ENCODE measurements around the gene KCNQ4. TPM values are rescaled to one million over a fixed set of nuclear protein-coding genes. Genes with fewer than 3 reads are reported as not detected.

The KCNQ4 gene
- total RNA-seq, 1 experiment from 2014 or later, result not detected

- DNase-seq (ENCODE audit: low read depth), result no peak
- in situ Hi-C loops (cut with HindIII; ENCODE audit: low pct_unique_long_range_greater_than_20kb, low sequenced_read_pairs), result no loop called here
Measured at GRCh38 chr1:40806240-40806639, 22.7 kb downstream of the KCNQ4 start.

GRCh38 chr1:40806731-40807695 lies 23.4 kb downstream of the KCNQ4 start:
- DNase-seq (ENCODE audit: low read depth), result no peak
- in situ Hi-C loops (cut with HindIII; ENCODE audit: low pct_unique_long_range_greater_than_20kb, low sequenced_read_pairs), result no loop called here

GRCh38 chr1:40808002-40808401 lies 24.4 kb downstream of the KCNQ4 start:
- DNase-seq (ENCODE audit: low read depth), result no peak
- in situ Hi-C loops (cut with HindIII; ENCODE audit: low pct_unique_long_range_greater_than_20kb, low sequenced_read_pairs), result no loop called here

- in situ Hi-C loops (cut with HindIII; ENCODE audit: low pct_unique_long_range_greater_than_20kb, low sequenced_read_pairs), result no loop called here
- no peak for DNase-seq (ENCODE audit: low read depth)
Measured at GRCh38 chr1:40808444-40808843, 24.9 kb downstream of the KCNQ4 start.

DNA sequence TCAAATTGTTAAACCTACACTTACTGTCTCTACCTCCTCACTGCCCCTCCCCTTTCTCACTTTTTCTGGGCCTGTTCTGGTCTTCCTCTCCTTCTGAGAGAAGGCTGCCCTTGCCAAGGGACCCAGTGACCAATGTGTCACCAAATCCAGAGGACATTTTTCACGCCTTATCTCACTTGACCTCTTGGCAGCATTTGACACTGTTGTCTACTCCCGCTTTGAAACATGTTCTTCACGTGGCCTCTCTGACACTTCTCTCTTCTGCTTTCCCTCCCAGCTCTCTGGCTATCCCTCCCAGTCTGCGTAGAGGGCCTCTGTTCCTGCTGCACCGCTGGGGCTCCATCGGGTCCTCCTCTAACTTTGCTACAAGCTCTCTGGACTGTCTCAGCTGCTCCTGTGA lies 25.3 kb downstream of the KCNQ4 start:
- in situ Hi-C loops (cut with HindIII; ENCODE audit: low pct_unique_long_range_greater_than_20kb, low sequenced_read_pairs), result no loop called here
- DNase-seq (ENCODE audit: low read depth), result no peak

DNA sequence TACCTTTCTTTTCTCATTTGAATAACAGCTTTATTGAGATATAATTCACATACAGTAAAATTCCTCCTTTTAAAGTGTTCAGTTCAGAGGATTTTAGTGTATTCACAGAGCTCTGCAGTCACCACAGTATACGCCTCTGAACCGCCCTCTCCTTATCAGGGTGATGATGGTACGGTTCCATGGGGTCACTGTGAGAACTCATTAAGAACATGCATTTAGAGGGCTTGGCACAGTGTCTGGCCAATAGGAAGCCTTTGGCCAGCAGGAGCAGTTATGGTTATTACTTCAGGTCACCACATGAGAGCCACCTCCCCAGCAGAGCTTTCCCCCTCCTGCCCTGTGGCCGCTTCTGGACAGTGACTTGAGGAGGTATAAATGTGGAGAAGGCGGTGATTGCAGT lies 27.3 kb downstream of the KCNQ4 start:
- no peak for DNase-seq (ENCODE audit: low read depth)
- in situ Hi-C loops (cut with HindIII; ENCODE audit: low pct_unique_long_range_greater_than_20kb, low sequenced_read_pairs), result no loop called here

- no peak for DNase-seq (ENCODE audit: low read depth)
- in situ Hi-C loops (cut with HindIII; ENCODE audit: low pct_unique_long_range_greater_than_20kb, low sequenced_read_pairs), result no loop called here
Measured at GRCh38 chr1:40815420-40815819, 31.8 kb downstream of the KCNQ4 start.

DNA sequence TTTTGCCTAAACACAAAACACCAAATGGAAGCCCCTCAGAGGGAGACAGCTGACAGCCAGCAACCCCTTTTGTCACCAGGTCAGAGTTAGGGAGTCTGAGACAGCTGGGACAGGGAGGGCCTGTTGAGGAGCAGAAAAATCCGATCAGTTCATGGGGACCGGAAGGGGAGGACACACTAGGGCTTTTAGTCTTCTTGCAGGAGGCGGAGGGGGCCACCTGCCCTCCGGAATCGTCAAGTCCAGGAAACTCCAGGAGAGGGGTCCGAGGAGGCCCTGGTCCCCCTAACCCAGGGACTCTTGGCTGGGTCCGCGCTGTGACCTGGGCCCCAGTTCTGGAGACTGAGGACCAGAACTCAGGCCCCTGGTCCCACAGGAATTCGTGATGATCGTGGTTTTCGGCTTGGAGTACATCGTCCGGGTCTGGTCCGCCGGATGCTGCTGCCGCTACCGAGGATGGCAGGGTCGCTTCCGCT lies 34.2 kb downstream of the KCNQ4 start:
- in situ Hi-C loops (cut with HindIII; ENCODE audit: low pct_unique_long_range_greater_than_20kb, low sequenced_read_pairs), result no loop called here
- DNase-seq (ENCODE audit: low read depth), result no peak

DNA sequence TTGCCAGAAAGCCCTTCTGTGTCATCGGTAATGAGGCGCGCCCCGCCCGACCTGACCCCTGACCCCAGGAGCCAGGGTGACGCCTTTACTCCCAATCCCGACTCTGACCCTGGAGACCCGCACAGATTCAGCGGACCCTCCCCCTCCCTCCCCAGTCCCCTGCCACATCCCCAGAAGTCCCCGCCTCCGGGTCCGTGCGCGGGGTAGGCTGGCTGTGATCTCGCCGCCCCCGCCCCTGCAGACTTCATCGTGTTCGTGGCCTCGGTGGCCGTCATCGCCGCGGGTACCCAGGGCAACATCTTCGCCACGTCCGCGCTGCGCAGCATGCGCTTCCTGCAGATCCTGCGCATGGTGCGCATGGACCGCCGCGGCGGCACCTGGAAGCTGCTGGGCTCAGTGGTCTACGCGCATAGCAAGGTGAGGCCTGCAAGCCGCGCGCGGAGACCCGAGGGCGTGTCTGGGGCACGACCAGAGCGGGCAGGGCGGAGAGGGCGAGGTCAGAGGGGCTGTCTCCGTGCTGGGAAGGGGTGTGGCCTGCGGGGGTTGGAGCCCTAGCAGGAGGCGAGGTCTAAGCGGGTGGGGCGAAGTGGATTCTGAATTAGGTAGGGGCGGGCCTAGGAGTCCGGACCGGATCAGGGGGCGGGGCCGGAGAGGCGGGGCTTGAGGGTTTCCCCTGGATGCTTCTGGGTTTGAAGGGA lies 34.8 kb downstream of the KCNQ4 start:
- no peak for DNase-seq (ENCODE audit: low read depth)
- in situ Hi-C loops (cut with HindIII; ENCODE audit: low pct_unique_long_range_greater_than_20kb, low sequenced_read_pairs), result no loop called here

DNA sequence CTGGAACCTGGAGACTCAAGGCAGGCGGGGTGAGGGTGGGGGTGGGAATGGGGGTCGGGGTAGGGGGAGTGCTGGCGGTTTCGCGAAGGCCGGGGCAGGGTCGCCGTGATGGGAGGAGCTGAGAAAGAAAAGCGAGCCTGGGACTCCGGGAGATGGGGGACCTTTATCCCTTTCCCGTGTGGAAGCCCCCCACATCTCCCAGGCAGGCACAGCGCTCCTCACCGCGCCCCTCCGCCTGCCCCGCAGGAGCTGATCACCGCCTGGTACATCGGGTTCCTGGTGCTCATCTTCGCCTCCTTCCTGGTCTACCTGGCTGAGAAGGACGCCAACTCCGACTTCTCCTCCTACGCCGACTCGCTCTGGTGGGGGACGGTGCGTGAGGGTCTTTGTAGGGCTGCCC lies 35.5 kb downstream of the KCNQ4 start:
- in situ Hi-C loops (cut with HindIII; ENCODE audit: low pct_unique_long_range_greater_than_20kb, low sequenced_read_pairs), result no loop called here
- no peak for DNase-seq (ENCODE audit: low read depth)

GRCh38 chr1:40820251-40820797 lies 36.7 kb downstream of the KCNQ4 start:
- in situ Hi-C loops (cut with HindIII; ENCODE audit: low pct_unique_long_range_greater_than_20kb, low sequenced_read_pairs), result no loop called here
- DNase-seq (ENCODE audit: low read depth), result no peak

GRCh38 chr1:40820911-40821693 lies 37.5 kb downstream of the KCNQ4 start:
- in situ Hi-C loops (cut with HindIII; ENCODE audit: low pct_unique_long_range_greater_than_20kb, low sequenced_read_pairs), result no loop called here
- no peak for DNase-seq (ENCODE audit: low read depth)

- DNase-seq (ENCODE audit: low read depth), result no peak
- in situ Hi-C loops (cut with HindIII; ENCODE audit: low pct_unique_long_range_greater_than_20kb, low sequenced_read_pairs), result no loop called here
Measured at GRCh38 chr1:40822890-40823289, 39.3 kb downstream of the KCNQ4 start.

DNA sequence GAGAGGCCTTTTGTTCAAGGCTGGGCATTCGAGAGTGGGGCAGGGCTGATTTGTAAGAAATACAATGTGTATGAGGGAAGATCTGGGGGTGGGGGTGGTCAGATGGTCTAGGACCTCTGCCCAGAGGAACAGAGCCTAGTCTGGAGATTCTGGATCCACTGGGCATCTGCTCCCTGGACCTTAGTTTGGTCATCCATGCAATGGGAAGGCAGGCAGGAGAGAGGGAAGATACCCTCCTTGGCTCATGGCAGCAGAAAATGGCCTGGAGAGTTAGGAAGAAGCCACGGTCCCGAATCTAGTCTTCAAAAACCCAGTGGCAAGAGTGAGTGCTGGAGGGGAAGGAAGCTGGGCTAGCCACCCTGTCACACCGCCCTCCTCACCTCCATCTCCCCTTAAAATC lies 39.8 kb downstream of the KCNQ4 start:
- no peak for DNase-seq (ENCODE audit: low read depth)
- in situ Hi-C loops (cut with HindIII; ENCODE audit: low pct_unique_long_range_greater_than_20kb, low sequenced_read_pairs), result no loop called here

DNA sequence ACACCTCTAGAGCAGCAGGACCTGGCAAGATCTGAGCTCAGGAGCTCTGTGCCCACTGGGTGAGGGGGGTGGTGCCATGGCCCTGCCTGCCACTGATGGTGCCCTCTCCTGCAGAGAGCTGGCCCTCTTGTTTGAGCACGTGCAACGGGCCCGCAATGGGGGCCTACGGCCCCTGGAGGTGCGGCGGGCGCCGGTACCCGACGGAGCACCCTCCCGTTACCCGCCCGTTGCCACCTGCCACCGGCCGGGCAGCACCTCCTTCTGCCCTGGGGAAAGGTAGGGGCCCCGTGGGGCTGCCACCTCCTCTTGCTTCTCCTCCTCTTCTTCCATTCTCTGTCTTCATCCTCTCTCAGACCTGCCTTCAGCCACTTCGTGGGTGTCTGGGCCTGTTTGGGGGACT lies 40.4 kb downstream of the KCNQ4 start:
- DNase-seq (ENCODE audit: low read depth), result no peak

DNA sequence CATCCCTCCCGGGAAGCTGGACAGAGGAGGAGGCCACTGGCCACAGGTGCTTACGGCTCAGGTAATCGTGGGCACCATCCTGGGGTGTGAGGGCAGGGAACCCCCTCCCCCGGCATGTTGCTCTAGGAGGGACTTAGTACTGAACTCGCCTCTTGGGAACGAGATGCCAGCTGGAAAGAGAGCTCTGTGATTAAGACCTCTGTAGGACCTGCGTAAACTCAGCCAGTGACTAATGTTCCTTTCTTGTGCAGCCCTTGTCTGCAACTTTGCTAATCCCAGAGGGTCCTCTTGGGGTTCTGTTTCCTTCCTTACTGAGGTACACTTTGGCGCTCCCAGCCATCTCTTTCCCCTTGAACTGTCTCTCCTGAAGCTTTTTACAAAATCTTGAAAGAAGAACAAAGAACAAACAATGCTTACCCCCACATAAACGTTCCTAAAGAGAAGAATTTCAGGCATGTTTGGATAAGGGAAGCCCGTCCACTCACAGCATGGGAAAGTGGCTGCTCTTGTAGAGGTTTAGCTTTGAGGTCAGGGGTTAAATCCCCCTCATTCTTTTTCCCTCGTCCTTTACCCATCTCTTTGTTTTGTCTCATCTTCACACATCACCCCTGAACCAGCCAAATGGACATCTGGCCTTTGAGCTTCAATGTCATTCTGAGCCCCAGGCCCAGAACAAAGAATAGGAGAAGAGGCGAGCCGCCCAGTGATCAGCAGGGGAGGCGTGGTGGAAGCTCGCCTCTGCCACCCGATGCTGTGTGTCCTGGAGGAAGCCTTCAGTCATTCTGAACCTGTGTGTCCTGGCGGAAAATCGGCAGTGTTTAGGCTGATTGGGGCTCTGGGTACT lies 41.2 kb downstream of the KCNQ4 start:
- in situ Hi-C loops (cut with HindIII; ENCODE audit: low pct_unique_long_range_greater_than_20kb, low sequenced_read_pairs), result no loop called here
- no peak for DNase-seq (ENCODE audit: low read depth)

More for the DNA sequence above, 40.4 kb downstream of the KCNQ4 start:
- in situ Hi-C loops (cut with HindIII; ENCODE audit: low pct_unique_long_range_greater_than_20kb, low sequenced_read_pairs), result no loop called here

GRCh38 chr1:40825435-40825788 lies 41.8 kb downstream of the KCNQ4 start:
- in situ Hi-C loops (cut with HindIII; ENCODE audit: low pct_unique_long_range_greater_than_20kb, low sequenced_read_pairs), result no loop called here
- DNase-seq (ENCODE audit: low read depth), result no peak

DNA sequence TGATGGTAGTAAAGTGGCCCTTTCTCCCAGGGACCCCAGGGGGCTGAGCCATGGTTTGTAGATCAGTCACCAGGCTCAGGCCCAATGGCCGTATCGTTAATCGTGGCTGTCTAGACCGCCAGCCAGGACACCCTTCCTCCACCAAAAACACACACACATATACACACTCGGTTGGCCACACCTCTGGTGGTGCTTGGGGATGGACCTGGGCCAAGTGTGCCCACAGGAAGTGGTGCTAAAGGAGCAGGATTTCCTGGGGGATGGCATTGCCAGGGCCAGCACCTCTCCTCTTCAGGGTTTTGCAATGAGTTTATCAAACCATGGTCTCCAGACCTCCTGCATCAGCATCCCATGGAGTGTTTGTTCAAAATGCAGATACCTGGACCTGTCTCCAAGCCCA lies 42.4 kb downstream of the KCNQ4 start:
- in situ Hi-C loops (cut with HindIII; ENCODE audit: low pct_unique_long_range_greater_than_20kb, low sequenced_read_pairs), result no loop called here
- DNase-seq (ENCODE audit: low read depth), result no peak

Measured in Caki2 (cell line).